HG03442 (cell line): Measurements from ENCODE around the gene ARHGAP15.

ENCODE experiments used
- ATAC-seq: cut with Tn5 transposase; IDR thresholded peaks from one replicate; pipeline ENCODE4 v1.9.1; 2021; ENCODE audit warnings: mild to moderate bottlenecking, moderate library complexity; ENCODE audit not compliant: unreplicated experiment

The ARHGAP15 gene

DNA sequence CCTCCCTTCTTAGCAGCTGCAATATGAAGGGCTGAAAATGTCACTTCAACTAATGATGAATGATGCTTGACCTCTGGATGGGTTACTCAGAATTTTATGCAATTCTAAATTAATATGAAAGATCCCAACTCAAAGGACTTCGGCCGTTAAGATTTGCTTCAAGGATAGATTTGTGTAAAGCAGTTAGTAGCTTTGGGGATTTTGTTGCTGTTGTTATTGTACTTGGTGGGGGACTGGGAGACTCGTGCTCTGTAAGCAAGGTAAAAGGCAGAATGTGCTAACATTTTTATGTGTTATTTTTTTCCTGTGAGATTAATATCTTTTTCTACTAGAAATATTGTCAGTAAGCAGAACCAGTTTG is 478.8 kb downstream of the ARHGAP15 start:
- no peak for ATAC-seq

DNA sequence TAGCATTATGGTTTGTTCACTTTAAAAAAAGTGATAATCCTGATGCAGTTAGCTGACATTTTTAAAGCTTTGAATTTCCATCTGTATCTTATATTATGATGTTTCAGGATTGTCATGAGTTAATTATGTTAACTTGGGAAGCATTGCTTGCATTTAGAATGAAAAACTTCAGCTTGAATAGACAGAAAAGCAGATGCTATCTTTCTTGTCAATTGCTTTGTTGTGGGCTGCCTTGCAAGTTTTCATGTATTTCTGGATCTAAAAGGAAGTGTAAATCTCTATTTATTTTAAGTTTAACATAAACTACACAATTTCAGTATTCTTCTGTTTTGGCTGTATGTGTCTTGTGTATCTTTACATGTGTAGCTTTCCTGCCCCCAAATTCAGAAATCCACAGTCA is 479.5 kb downstream of the ARHGAP15 start:
- ATAC-seq: no peak

DNA sequence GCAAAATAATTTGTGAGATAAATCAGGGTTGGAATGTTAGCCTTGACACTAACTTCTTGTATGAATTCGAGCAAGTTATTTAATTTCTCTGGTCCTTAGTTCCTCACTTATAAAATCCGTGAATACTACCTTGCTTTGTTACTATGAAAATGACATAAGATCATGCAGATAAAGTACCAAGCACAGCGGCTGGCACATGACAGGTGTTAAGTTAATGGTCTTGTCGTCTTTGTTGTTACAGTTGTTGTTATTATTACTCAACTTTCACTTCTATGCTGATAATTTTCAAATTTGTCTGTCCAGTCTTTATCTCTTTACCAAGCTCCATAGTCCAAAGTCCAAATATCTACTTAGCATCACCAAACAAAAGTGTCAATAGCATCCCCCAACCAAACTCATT is 482.1 kb downstream of the ARHGAP15 start:
- no peak for ATAC-seq

DNA sequence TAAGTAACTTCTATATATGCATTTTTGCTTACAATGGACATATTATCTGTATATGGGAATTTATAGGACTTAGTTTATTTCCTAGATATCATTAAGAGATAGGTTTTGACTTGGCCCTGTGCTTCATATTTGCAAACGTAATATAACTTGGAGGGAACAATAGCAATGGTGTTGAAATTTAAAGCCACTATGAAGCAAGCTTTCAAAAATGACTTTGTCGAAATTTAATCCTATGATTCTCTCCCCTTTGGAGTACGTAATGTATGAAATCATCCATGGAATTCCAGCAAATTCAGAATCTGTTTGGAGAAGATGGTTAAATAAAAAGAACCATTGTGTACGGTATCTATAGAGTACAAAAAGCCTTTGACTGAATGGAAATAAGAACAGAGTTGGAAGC is 486.3 kb downstream of the ARHGAP15 start:
- ATAC-seq: no peak

DNA sequence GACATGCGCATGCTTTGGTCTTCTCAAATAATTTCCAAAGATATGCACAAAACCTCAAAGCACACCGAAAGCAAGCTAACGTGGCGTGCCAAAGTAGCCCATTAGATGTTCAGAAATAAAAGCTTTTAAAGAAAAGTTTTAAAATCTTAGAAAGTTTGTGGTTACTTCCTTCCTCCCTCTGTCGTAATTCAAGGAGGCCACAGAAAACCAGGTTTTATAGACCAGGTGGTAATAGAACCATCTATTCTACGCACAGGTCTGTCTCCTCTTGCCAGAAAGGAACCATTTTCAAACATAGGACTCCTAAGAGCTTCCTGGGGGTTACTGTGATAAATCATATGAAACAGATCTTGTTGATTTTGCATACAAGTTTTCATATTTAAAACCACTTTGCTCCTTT is 487.2 kb downstream of the ARHGAP15 start:
- ATAC-seq: no peak

DNA sequence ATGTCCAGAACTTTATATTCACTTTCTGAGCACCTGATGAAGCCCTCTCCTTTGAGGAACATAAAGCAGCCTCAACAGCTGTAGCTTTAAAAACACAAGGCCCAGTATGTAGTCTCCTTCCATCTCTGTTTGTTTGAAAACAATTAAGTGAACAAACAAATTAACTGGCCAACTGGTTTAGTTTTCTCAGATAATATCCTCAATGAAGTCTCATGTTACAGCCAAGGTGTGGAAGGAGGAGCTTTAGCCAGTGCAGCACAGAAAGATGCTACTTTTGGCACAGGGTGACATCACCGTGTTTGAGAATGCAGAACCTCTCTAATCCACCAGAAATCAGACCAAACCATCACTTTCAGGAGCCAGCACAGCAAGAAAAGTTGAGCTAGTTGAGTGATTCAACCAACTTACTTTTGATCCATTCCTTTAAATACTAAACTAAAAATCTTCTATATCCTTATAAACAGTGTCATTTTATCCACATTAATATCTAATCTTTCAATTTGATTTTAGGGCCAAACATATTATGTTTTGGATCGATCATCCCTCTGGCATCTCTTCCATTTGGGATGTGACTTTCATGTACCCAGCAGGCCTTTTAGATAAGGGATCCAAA is 488.7 kb downstream of the ARHGAP15 start:
- no peak for ATAC-seq

DNA sequence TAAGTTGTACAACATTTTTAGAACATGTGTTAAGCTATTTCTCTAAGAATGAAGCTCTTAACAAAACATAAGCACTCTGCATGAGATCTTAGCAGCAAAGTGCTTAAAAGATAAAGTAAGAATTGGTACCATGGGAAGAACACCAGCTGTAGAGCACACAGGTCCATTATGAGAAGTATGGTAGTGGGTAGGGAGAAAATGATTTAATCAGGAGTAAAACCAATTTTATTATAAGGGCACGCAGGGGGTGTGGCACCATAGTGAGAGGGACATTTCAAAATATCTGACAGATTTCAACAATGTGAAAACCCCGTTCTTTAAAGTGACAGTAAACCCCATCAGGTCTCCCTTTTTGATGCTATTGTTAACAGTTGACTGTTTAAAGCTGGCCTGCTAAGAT is 492.9 kb downstream of the ARHGAP15 start:
- no peak for ATAC-seq

DNA sequence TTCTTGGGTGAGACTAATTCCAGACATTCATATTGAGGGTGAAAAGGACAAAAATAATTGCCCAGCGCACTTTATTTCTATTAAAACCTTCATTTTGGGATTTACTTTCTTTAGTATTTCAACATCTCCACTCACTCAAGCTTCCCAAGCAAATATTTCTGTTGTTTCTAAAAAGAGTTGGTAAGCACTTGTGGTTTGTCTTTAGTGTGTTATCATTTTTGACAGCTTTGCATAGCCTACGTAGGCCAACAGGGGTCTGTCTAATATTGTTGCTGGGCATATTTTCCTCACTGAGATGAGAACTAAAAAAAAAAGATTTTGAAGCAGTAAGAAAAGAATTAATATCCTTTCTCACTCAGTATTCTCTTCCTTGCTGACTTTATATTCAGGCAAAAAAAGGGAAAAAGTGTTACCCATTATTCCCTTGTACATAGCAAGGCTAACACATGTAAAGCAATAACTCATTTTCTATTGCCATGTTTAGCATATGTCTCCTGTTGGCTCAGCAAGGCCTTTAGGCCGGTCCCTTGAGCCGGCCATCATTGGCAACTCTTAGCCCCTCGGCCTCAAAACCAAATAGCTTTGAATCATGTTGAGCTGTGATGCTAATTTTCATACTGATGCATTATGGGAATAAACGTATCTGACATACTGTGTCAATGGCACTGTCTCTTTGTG is 494.2 kb downstream of the ARHGAP15 start:
- no peak for ATAC-seq

DNA sequence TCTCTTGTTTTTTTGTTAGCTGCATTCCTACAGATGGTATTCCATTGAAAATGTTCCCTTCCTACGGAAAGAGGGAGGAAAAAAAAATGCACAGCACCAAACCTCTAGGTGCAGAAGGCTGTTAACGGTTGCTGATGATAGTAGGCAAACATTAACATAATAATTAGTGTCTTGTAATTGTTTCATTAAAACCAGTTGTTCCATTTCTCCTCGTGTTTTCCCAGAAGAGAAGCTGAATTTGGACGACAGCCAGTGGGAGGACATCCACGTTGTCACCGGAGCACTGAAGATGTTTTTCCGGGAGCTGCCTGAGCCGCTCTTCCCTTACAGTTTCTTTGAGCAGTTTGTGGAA is 494.7 kb downstream of the ARHGAP15 start:
- no peak for ATAC-seq

DNA sequence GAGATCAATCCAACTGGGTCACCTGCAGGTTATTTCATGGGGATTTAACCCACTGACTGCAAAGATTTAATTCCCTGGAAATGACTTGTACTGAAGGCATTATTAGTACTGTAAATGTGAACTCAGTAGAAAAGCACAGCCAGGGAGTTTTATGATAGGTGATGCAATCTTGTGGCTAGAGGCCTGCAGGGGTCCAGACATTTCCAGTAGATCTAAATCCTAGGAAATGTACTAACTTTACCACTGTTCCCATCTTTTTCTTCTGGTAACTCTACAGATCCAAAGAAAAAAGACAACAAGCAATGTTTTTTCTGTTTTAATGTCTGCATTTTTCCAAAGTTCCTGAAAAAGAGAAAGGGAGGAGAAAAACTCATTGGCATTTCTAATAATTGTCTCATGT is 500.1 kb downstream of the ARHGAP15 start:
- no peak for ATAC-seq

DNA sequence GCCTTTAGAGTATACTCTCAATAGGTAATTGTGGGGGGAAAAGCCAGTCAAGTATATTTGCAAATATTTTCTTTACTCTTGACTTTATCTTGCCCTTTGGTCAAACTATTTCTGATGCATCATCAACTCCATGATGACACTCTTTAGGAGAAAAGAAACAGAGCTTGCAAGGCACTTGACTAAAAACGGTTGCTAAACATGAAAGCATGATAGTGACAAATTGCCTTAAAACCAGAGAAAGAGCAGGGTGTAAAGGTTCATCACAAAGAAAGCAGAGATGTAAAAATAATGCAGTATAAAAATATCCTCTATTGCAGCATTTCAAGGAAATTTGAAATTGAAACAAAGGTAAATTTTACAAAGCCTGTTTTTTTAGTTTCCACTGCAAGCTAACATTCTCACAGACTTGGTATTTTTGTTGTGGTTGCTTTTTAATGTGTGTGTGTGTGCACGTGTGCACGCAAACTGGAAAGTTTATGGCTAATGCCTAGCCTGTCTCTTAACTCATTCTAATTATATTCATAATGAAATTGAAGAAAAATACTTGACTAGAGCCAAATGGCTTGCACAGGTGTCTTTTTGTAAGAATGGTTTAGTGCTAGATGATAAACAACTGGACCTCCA is 503.6 kb downstream of the ARHGAP15 start:
- ATAC-seq: no peak

DNA sequence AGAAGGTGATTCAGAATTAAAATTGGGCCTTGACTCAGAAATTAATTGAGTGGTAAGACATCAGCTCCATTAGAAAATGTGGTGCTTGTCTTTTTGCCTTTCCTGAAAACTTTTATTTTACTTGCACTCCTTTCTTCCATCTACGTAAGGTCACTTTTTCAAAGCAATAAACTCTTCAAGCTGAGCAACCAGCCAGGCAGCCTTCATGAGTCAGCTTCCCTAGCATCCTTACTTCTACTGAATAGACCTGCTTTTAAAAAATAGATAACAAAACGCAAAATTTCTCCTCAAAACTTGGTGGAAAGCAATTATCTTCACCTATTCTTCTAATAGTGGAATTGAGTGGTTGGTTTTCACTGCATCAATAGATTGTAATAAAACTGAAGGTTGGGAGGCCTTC is 504.2 kb downstream of the ARHGAP15 start:
- no peak for ATAC-seq

DNA sequence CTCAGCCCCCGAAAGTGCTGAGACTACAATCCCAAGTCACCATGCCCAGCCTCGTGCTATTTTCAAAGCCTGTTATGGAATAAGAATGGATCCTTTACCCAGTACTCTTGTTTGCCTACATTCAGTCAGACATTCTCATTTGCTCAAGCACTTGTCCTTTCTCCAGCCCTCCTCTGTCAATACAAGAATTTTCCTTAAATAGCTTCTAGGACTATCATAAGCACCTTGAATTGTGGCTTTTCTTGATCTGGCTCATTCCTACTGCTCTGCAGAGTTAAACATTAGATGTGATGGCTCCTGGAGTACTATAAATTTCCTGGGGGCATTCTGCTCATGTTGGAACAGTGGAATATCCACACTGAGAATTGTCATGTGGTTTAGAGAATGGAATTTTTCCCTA is 506.1 kb downstream of the ARHGAP15 start:
- no peak for ATAC-seq

DNA sequence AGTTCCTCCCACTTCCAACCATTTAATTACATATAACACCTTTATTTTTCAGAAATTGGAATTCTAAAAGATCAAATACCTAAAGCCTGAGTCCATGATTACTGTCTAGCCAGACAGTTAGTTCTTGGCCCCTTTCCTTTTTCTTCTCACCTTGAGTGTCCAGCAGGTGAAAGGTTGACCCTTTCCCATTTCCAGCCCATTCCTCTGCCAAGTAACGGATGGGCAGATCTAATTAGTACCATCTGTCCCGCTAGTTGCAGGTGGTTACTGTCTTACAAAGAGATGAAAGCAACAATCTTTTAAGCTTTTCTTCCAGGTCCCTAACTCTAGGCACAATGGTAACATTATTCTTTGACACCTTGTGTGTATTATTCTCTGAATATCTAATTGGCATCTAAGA is 506.7 kb downstream of the ARHGAP15 start:
- no peak for ATAC-seq

DNA sequence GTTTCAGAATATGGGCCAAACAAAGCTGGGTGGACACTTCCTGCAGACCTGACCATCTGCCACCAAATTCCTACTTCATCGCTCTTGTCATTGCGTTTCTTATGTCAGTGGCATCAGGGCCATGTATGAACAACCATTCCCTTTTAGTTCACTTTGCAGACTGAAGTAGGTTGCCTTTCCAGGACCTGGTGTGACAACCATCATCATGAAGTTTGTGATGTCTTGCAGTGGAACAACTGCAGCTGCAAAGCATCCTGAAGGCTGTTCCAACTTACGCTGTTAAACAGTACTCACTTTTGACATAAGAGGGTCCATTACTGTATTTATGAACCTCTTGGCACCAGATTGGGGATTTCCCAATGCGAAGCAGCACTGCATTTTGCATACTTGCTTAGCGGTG is 511.6 kb downstream of the ARHGAP15 start:
- ATAC-seq: no peak

DNA sequence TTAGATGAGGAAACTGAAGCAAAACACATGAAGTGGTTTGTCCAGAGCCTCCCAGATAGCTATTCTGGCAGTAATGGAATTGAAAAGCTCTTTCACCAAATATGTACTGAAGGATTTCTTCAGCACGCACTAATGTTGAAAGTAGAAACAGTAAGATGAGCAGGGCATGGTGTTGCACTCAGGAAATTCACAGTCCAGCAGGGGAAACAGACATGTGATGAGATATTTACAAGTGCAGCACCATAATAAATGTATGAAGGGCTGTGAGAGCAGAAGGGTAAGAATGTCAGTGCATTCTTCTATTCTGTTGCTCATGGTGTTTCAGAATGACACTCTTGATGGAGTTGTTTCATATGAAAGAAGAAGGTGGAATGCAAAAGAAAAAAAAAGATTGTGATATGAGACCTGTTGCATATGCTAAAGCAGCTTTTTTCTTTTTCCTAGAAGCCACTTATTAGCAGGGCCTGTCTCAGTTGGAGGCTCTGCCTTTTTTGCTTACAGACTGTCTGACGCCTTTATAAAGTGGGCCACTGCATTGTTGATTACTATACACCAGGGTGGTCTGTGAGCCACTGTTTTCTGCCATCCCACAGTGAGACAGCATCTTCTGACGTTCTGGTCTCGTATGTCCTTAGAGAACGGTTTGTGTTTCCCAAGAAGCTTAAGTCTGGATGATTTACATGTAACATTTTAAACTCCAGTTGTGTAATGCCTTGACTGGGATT is 516.9 kb downstream of the ARHGAP15 start:
- ATAC-seq: no peak

DNA sequence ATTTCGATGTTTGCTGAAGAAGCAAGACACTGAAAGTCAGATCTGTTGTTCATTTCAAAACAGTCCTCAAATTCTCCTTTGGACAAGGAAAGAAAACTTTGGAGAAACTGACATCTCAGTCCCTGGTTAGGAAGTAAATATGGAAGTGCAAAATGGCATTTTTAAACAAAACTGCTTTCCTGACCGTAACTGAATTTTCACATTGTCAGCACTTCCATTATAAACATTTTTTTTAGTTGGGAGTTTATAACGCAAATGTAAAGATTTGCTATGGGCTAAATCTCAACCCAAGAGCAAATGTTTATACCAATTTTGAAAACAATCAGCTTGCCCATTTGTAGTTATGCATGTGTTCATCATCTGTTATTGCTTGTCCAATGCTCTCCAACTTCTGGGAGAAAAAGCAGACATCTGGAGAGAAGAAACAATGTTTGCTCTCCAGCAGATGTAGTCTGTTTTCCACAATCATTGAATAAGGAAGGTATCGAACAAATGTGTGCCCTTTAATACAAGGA is 520.1 kb downstream of the ARHGAP15 start:
- ATAC-seq: no peak

DNA sequence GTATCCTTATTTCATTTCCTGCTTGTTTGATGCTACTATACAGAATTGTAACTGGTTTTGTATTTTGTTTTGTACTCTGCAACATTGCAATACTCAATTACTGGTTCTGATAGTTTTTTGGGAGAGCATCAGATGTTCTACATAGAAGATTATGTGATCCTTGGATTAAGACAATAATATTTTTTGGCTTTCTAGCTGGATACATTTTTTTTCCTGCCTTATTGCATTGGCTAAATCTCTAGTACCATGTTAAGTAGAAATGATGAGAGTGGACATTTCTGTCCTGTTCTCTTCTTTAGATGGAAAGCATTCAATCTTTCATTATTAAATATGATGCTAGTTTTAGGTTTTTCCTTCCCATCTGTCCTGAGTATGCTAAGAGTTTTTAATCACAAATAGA is 523.5 kb downstream of the ARHGAP15 start:
- no peak for ATAC-seq

DNA sequence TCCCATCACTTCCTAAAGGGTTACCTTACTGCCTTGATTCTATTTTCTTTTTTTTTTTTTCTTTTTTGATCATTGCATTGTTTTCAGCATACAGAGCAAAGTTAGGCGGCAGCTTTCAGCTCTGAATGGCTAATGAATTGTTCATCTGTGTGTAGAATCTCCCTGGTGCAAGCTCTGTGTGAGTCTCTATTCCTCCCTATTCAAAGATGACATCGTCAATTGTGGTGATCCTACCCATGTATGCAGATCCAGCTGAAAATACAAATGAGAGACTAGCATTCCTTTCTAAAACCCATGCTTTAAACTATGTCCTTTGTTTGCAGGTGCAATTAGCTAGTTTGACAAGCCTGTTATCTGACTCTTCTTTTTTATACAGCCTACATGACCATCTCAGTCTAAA is 539.0 kb downstream of the ARHGAP15 start:
- ATAC-seq: no peak

DNA sequence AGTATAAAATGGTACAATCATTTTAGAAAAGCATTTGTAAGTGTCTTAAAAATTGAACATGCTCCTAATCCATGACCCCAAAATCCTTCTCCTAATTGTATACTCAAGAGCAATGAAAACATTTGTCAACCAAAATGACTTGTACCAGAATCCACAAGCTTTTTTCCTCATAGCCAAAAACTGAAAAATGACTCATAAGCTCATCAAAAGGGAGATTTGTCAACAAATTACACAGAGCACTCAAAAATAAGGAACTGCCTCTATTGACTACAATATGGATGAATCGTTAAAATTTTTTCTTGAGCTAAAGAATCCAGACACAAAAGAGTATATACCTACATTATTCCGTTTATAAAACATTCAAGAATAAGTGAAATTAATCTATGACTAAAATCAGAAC is 544.8 kb downstream of the ARHGAP15 start:
- ATAC-seq: no peak

DNA sequence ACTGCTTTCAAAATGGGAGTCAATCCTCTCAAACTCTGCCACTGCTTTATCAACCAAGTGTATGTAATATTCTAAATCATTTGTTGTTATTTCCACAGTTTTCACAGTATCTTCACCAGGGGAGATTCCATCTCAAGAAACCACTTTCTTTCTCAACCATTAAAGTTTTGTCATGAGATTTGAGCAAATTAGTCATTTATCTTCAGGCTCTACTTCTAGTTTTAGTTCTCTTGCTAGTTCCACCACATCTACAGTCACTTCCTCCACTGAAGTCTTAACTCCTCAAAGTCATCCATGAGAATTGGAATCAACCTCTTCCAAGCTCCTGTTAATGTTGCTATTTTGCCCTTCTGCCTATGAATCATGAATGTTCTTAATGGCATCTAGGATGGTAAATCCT is 545.8 kb downstream of the ARHGAP15 start:
- no peak for ATAC-seq

DNA sequence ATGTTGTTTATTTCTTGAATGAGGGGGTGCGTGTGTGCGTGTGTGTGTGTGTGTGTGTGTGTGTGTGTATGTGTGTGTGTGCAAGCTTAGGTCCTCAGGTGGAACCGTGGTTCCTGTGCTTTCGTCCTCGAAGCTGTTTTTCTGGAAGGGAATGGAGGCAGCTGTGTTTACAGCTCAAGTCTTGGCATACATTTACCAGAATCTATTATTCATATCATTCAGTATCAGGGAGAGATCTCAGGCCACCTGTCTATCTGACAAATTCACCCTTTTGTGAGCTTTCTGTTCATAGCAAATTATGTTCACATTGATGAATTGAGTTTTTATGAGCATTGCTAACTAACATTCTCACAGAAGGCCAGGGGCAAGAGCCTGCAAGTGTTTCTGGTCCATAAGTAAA is 550.4 kb downstream of the ARHGAP15 start:
- no peak for ATAC-seq
